K562 (cell line): Measurements from ENCODE around the gene PRKAR1A. TPM values are rescaled to one million over a fixed set of nuclear protein-coding genes. Genes with fewer than 3 reads are reported as not detected.

Source experiments
- ATAC-seq: fragments of 200-7000 bp; cut with Tn5 transposase; 3 replicates; pipeline ENCODE4 v1.9.1; 2020; ENCODE audit warnings: moderate library complexity
- BruUV-seq: library from RNA; stranded (reverse); fragments of 400-500 nt; replicated peaks from 2 replicates; lab custom pipeline; 2021; lab: Mats Ljungman, UMichigan
- CTCF ChIA-PET: fragments of 300-600 bp; formaldehyde crosslinking; extraction: SDS; loops from one replicate; lab custom pipeline; 2021; ENCODE audit warnings: low intra/inter-chr PET ratio; lab: Yijun Ruan, JAX
- POLR2A ChIA-PET: fragments of 300-600, 350-650 bp; sonication (Branson Sonifier 250); formaldehyde crosslinking; extraction: SDS; loops from one replicate; lab custom pipeline; 2021; ENCODE audit warnings: antibody characterized with exemption, inconsistent platforms; lab: Yijun Ruan, JAX
- DNase-seq, 4 experiments: peaks; one replicate each; pipeline versions ENCODE4 v3.0.0 to v3.0.0-alpha.2; 2011 to 2018; ENCODE audit warnings: low spot score in 3 of 4, mixed read lengths in 3 of 4; ENCODE audit errors: extremely low read depth in 1 of 4
- FAIRE-seq: peaks from 2 replicates; lab custom pipeline; 2011; peaks lifted over from hg19 to GRCh38; lab: Jason Lieb, UNC
- H2AFZ ChIP-seq: 2 replicates; pipeline ENCODE4 v1.6.0; 2011; ENCODE audit warnings: low read depth, low read length, control low read depth, inconsistent platforms
- H3K27ac ChIP-seq: fragments of 200-600 bp; 3 replicates; pipeline ENCODE4 v1.8.0; 2011; ENCODE audit warnings: low read depth, mild to moderate bottlenecking, control low read depth, inconsistent platforms, low read length, moderate library complexity, mixed read lengths; ENCODE audit errors: extremely low read depth
- H3K27me3 ChIP-seq, 2 experiments: fragments of 300-600 bp in 1 of 2; 2 replicates in 1 of 2; 3 replicates in 1 of 2; pipeline versions ENCODE4 v1.6.0 to v1.8.0; 2011; ENCODE audit warnings: inconsistent platforms in 2 of 2, low read length in 2 of 2, mild to moderate bottlenecking in 1 of 2, mixed read lengths in 1 of 2, moderate library complexity in 1 of 2; ENCODE audit not compliant: control insufficient read depth in 2 of 2, insufficient read depth in 2 of 2
- H3K36me3 ChIP-seq: fragments of 300-600 bp; 3 replicates; pipeline ENCODE4 v1.8.0; 2011; ENCODE audit warnings: mild to moderate bottlenecking, low read length, inconsistent platforms; ENCODE audit not compliant: control insufficient read depth, insufficient read depth
- H3K4me1 ChIP-seq, 2 experiments: fragments of 200-600 bp in 1 of 2; replicated peaks in 1 of 2; 2 replicates in 1 of 2; 3 replicates in 1 of 2; pipeline versions ENCODE4 v1.5.1 to v1.8.0; 2011; ENCODE audit warnings: inconsistent platforms in 2 of 2, low read length in 2 of 2, mild to moderate bottlenecking in 1 of 2, mixed read lengths in 1 of 2, moderate library complexity in 1 of 2; ENCODE audit not compliant: control insufficient read depth in 2 of 2, insufficient read depth in 2 of 2
- H3K4me2 ChIP-seq: 2 replicates; pipeline ENCODE4 v1.6.1; 2011; ENCODE audit warnings: low read length, control low read depth, inconsistent platforms, mixed read lengths; ENCODE audit not compliant: insufficient read depth
- H3K4me3 ChIP-seq: fragments of 200-600 bp; sonication (generic), shearing (Covaris generic); 2 replicates; pipeline ENCODE4 v1.5.1; 2016; ENCODE audit warnings: control low read depth, inconsistent platforms
- H3K79me2 ChIP-seq: fragments of 200-600 bp; 3 replicates; pipeline ENCODE4 v1.8.0; 2011; ENCODE audit warnings: low read length, inconsistent platforms; ENCODE audit not compliant: control insufficient read depth, insufficient read depth
- H3K9ac ChIP-seq, 2 experiments: 2 replicates each; pipeline versions ENCODE4 v1.6.0 to v1.6.1; 2011; ENCODE audit warnings: low read depth in 2 of 2, low read length in 2 of 2, control low read depth in 1 of 2, inconsistent platforms in 1 of 2, mild to moderate bottlenecking in 1 of 2, mixed read lengths in 1 of 2; ENCODE audit not compliant: insufficient read depth in 1 of 2
- H3K9me1 ChIP-seq: one replicate; pipeline ENCODE4 v1.6.0; 2011; ENCODE audit warnings: inconsistent platforms, mild to moderate bottlenecking, low read length, moderate library complexity; ENCODE audit not compliant: control insufficient read depth, insufficient read depth
- H3K9me3 ChIP-seq: replicated peaks from 2 replicates; pipeline ENCODE4 v1.5.1; 2011; ENCODE audit warnings: low read depth, low read length, inconsistent platforms; ENCODE audit not compliant: control insufficient read depth, insufficient read depth
- H4K20me1 ChIP-seq: replicated peaks from 2 replicates; pipeline ENCODE4 v1.6.1; 2011; ENCODE audit warnings: low read length, inconsistent platforms, mixed read lengths; ENCODE audit not compliant: control insufficient read depth, insufficient read depth
- CBFB ChIP-seq: sonication (generic); formaldehyde crosslinking; IDR thresholded peaks from 2 replicates; pipeline ENCODE4 v1.4.0; 2020; ENCODE audit warnings: mild to moderate bottlenecking, missing genetic modification reagents
- CBX1 ChIP-seq: sonication (generic); IDR thresholded peaks from 2 replicates; pipeline ENCODE4 v1.6.1; 2016; ENCODE audit warnings: antibody characterized with exemption, low read depth, mild to moderate bottlenecking
- CC2D1A ChIP-seq: fragments of 450-650 bp; IDR thresholded peaks from 2 replicates; pipeline ENCODE4 v1.6.1; 2017; ENCODE audit warnings: mild to moderate bottlenecking
- DIDO1 ChIP-seq: fragments of 450-650 bp; IDR thresholded peaks from 2 replicates; pipeline ENCODE4 v1.6.1; 2016; ENCODE audit warnings: low read depth, missing biosample characterization, missing genetic modification characterization
- DNMT1 ChIP-seq: fragments of 450-650 bp; IDR thresholded peaks from 2 replicates; pipeline ENCODE4 v1.6.1; 2016; ENCODE audit warnings: antibody characterized with exemption, mild to moderate bottlenecking
- ETV5 ChIP-seq: sonication (generic); formaldehyde crosslinking; IDR thresholded peaks from 2 replicates; pipeline ENCODE4 v1.4.0; 2020; ENCODE audit warnings: low read depth, mild to moderate bottlenecking, missing genetic modification reagents
- HNRNPL ChIP-seq: fragments of 200-400 bp; formaldehyde crosslinking; IDR thresholded peaks from 2 replicates; pipeline ENCODE4 v1.6.1; 2017; ENCODE audit warnings: low read depth, mild to moderate bottlenecking, low read length
- KLF1 ChIP-seq: fragments of 450-650 bp; IDR thresholded peaks from 2 replicates; pipeline ENCODE4 v1.6.1; 2016; ENCODE audit warnings: missing genetic modification characterization, missing compliant biosample characterization
- PTRF ChIP-seq: fragments of 450-650 bp; IDR thresholded peaks from 2 replicates; pipeline ENCODE4 v1.6.1; 2016; ENCODE audit warnings: mild to moderate bottlenecking, missing genetic modification characterization, missing compliant biosample characterization
- RBM39 ChIP-seq: fragments of 200-400 bp; formaldehyde crosslinking; optimal IDR thresholded peaks from 2 replicates; pipeline ENCODE3; 2018; ENCODE audit warnings: low read depth, low read length
- STAT5B ChIP-seq: fragments of 250-450 bp; sonication (Bioruptor Pico); IDR thresholded peaks from 2 replicates; pipeline ENCODE4 v1.8.0; 2021; ENCODE audit warnings: mild to moderate bottlenecking, inconsistent platforms
- ZBTB1 ChIP-seq: sonication (generic); formaldehyde crosslinking; IDR thresholded peaks from 2 replicates; pipeline ENCODE4 v1.8.1; 2023; ENCODE audit warnings: missing genetic modification reagents, low read depth, mild to moderate bottlenecking, borderline replicate concordance
- ZBTB17 ChIP-seq: fragments of 450-650 bp; formaldehyde crosslinking; IDR thresholded peaks from 2 replicates; pipeline ENCODE4 v1.4.0; 2020; ENCODE audit warnings: mild to moderate bottlenecking
- ZNF717 ChIP-seq: fragments of 250-450 bp; sonication (Bioruptor Pico); IDR thresholded peaks from 2 replicates; pipeline ENCODE4 v1.5.0; 2021
- WGBS: fragments of 100-300 bp; shearing (Covaris generic); methylation state at CpG from one replicate; pipeline ENCODE4 v1.1.6; 2016; ENCODE audit warnings: low coverage, mixed read lengths; ENCODE audit not compliant: insufficient coverage; ENCODE audit errors: missing lambda C conversion rate; 5-methylcytosine and 5-hydroxymethylcytosine counted together
- in situ Hi-C: fragments of 300-500 bp; cut with MboI; formaldehyde crosslinking; loops from 4 replicates; pipeline ENCODE4 v1.15.0; 2018; ENCODE audit warnings: inconsistent platforms, mixed read lengths
- intact Hi-C: fragments of 100-400 bp; cut with micrococcal nuclease; formaldehyde crosslinking; loops from 2 replicates; pipeline ENCODE4 v1.14.2; 2022
- polyA plus RNA-seq, 8 experiments: library from polyadenylated mRNA; depleted of rRNA in 4 of 8; stranded (reverse) in 5 of 8; unstranded in 3 of 8; fragments of >200 nt; fragmentation: Nextera tagmentation in 2 of 8; fragmentation: Illumina TruSeq in 1 of 8; extraction: Ambion mirVana in 2 of 8; extraction: Trizol in 1 of 8; gene quantifications; 2 replicates each; pipeline versions ENCODE4 v1.2.1 to v1.2.3, GENCODE V29; 2011 to 2014; ENCODE audit warnings: inconsistent platforms in 1 of 8, missing spikeins in 1 of 8
- total RNA-seq, 7 experiments: library from RNA; depleted of rRNA in 6 of 7; stranded (reverse); fragments of >200 nt in 6 of 7; fragmentation: Illumina TruSeq in 2 of 7; extraction: Trizol in 2 of 7; gene quantifications; 2 replicates each; pipeline versions ENCODE4 v1.2.1 to v1.2.3, GENCODE V29; 2011 to 2021; ENCODE audit warnings: low replicate concordance in 1 of 7
- TF ChIP-seq, protein P1 (sequence below): fragments of 450-650 bp; IDR thresholded peaks from 2 replicates; pipeline ENCODE4 v1.6.1; 2016; ENCODE audit warnings: missing biosample characterization, missing genetic modification characterization
- TF ChIP-seq, protein P2 (sequence below): sonication (generic); formaldehyde crosslinking; IDR thresholded peaks from 2 replicates; pipeline ENCODE4 v1.8.0; 2022; ENCODE audit warnings: mild to moderate bottlenecking, missing genetic modification reagents

Gene PRKAR1A
- total and polyA plus RNA-seq, 9 of the 15 experiments (the other 6 are each of a cell fraction or from before 2014, with no cell fraction given) = 15.0 to 95.6 (median 67.5) TPM

DNA sequence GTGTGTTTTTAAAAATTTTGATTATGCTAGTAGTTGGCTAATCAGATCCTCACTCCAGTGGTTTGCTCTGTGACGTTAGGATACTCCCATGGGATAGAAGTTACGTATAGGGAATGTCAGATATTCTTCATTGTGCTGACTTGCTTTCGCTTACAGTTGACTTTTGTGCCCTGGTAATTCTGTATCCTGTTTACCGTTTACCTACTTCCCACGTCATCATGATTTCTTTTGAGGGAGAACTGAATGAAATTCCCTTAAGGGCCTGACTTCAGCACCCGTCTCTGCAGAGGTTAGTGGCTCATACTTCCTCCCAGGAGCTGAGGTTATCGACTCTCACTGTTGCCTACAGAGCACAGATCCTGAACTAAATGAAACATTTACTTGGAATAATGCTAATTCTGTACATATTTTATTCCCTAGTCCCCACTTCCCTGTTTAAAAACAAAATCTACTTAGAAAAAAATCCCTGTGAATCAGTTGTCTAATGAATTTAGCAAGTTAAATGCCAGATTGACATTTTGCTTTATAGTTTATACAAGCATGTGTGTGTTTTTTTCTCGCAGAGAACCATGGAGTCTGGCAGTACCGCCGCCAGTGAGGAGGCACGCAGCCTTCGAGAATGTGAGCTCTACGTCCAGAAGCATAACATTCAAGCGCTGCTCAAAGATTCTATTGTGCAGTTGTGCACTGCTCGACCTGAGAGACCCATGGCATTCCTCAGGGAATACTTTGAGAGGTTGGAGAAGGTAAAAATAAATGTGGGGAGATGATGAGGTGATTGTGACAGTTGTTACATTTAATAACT is 2.8 kb downstream of the PRKAR1A start:
- no peak overlapping the region for H3K27ac ChIP-seq
- DNase-seq = no peak
- ChIA-PET POLR2A (no interaction called here), CTCF (no interaction called here)
- TF ChIP-seq ZBTB1 (CRISPR knock-in tag) = no peak
- no peak for TF ChIP-seq HNRNPL
- no peak for TF ChIP-seq PTRF (tag)
- no peak for TF ChIP-seq ETV5
- no peak for TF ChIP-seq DNMT1
- no peak for TF ChIP-seq ZNF717 (CRISPR knock-in tag)
- TF ChIP-seq RBM39 = no peak
- no peak for TF ChIP-seq DIDO1 (tag)
- TF ChIP-seq KLF1 (tag) = no peak
- no peak for TF ChIP-seq ZBTB17 (CRISPR knock-in tag)
- no peak for TF ChIP-seq CBX1
- no peak for TF ChIP-seq STAT5B (CRISPR knock-in tag)
- TF ChIP-seq, protein P1, sequence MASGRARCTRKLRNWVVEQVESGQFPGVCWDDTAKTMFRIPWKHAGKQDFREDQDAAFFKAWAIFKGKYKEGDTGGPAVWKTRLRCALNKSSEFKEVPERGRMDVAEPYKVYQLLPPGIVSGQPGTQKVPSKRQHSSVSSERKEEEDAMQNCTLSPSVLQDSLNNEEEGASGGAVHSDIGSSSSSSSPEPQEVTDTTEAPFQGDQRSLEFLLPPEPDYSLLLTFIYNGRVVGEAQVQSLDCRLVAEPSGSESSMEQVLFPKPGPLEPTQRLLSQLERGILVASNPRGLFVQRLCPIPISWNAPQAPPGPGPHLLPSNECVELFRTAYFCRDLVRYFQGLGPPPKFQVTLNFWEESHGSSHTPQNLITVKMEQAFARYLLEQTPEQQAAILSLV (tag) = no peak
- TF ChIP-seq, protein P2, sequence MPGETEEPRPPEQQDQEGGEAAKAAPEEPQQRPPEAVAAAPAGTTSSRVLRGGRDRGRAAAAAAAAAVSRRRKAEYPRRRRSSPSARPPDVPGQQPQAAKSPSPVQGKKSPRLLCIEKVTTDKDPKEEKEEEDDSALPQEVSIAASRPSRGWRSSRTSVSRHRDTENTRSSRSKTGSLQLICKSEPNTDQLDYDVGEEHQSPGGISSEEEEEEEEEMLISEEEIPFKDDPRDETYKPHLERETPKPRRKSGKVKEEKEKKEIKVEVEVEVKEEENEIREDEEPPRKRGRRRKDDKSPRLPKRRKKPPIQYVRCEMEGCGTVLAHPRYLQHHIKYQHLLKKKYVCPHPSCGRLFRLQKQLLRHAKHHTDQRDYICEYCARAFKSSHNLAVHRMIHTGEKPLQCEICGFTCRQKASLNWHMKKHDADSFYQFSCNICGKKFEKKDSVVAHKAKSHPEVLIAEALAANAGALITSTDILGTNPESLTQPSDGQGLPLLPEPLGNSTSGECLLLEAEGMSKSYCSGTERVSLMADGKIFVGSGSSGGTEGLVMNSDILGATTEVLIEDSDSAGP = no peak
- TF ChIP-seq CBFB (CRISPR knock-in tag) = no peak
- no peak for TF ChIP-seq CC2D1A
- no peaks in the 10 kb centered on the region for H3K9me1 ChIP-seq
- no TSS peak for BruUV-seq
- no peaks in the 10 kb centered on the region for H3K9me3 ChIP-seq
- peaks cover 38% of the 10 kb centered on the region for H3K36me3 ChIP-seq
- no peak for FAIRE-seq
- H3K9ac ChIP-seq = no peak overlapping the region
- in situ Hi-C loops (no loop called here), intact Hi-C loops (no loop called here)
- H3K4me3 ChIP-seq = no peak overlapping the region
- peaks cover 33% of the 10 kb centered on the region for H3K79me2 ChIP-seq
- peaks cover 0 to 7% of the 10 kb centered on the region in 2 experiments; a peak in 4 of 5 replicates for H3K4me1 ChIP-seq
- no peak overlapping the region for H2AFZ ChIP-seq
- no peaks in the 10 kb centered on the region for H3K27me3 ChIP-seq
- no peaks in the 10 kb centered on the region for H4K20me1 ChIP-seq
- 91% methylated on average over 15 of the region's 15 CpGs for WGBS
- no peak overlapping the region for H3K4me2 ChIP-seq
- no peak for ATAC-seq
